SK-N-SH treated with all-trans-retinoic acid at 6 μM for 48 hours (cell line): ENCODE results near the gene SLC6A18.

ENCODE experiments used
- ARNTL ChIP-seq: fragments of 450-650 bp; formaldehyde crosslinking; IDR thresholded peaks from 2 replicates; pipeline ENCODE4 v1.5.0; 2020; ENCODE audit warnings: low read depth, mild to moderate bottlenecking, moderate library complexity, borderline replicate concordance
- CSRNP3 ChIP-seq: fragments of 250-450 bp; sonication (Bioruptor Pico); IDR thresholded peaks from 2 replicates; pipeline ENCODE4 v1.5.1; 2021; ENCODE audit warnings: mild to moderate bottlenecking, moderate library complexity
- ESRRG ChIP-seq: fragments of 250-450 bp; sonication (Bioruptor Pico); IDR thresholded peaks from 2 replicates; pipeline ENCODE4 v1.6.1; 2021; ENCODE audit warnings: mild to moderate bottlenecking
- GLIS3 ChIP-seq: fragments of 250-450 bp; sonication (Bioruptor Pico); IDR thresholded peaks from 2 replicates; pipeline ENCODE4 v1.5.0; 2020; ENCODE audit warnings: mild to moderate bottlenecking, moderate library complexity
- OSR1 ChIP-seq: fragments of 250-450 bp; sonication (Bioruptor Pico); IDR thresholded peaks from 2 replicates; pipeline ENCODE4 v1.8.0; 2022; ENCODE audit warnings: moderate library complexity, mild to moderate bottlenecking, inconsistent platforms
- PATZ1 ChIP-seq: fragments of 250-450 bp; sonication (Bioruptor Pico); IDR thresholded peaks from 2 replicates; pipeline ENCODE4 v1.8.0; 2020; ENCODE audit warnings: mild to moderate bottlenecking, moderate library complexity, borderline replicate concordance
- PPARA ChIP-seq: fragments of 250-450 bp; sonication (Bioruptor Pico); IDR thresholded peaks from 2 replicates; pipeline ENCODE4 v1.5.0; 2020; ENCODE audit warnings: mild to moderate bottlenecking, borderline replicate concordance
- RARB ChIP-seq: fragments of 250-450 bp; sonication (Bioruptor Pico); IDR thresholded peaks from 2 replicates; pipeline ENCODE4 v1.8.0; 2021; ENCODE audit warnings: mild to moderate bottlenecking, moderate library complexity
- SNAI2 ChIP-seq: fragments of 250-450 bp; sonication (Bioruptor Pico); IDR thresholded peaks from 2 replicates; pipeline ENCODE4 v1.5.0; 2020; ENCODE audit warnings: mild to moderate bottlenecking, moderate library complexity
- TOX ChIP-seq: fragments of 250-450 bp; sonication (Bioruptor Pico); IDR thresholded peaks from 2 replicates; pipeline ENCODE4 v1.8.0; 2021; ENCODE audit warnings: mild to moderate bottlenecking, moderate library complexity, borderline replicate concordance
- ZFP3 ChIP-seq: fragments of 250-450 bp; sonication (Bioruptor Pico); IDR thresholded peaks from 2 replicates; pipeline ENCODE4 v1.5.0; 2020; ENCODE audit warnings: mild to moderate bottlenecking, moderate library complexity
- ZFP30 ChIP-seq: fragments of 450-650 bp; formaldehyde crosslinking; IDR thresholded peaks from 2 replicates; pipeline ENCODE4 v1.5.0; 2022; ENCODE audit warnings: mild to moderate bottlenecking, moderate library complexity
- ZNF70 ChIP-seq: fragments of 450-650 bp; formaldehyde crosslinking; IDR thresholded peaks from 2 replicates; pipeline ENCODE4 v1.5.0; 2020; ENCODE audit warnings: mild to moderate bottlenecking, moderate library complexity

- TF ChIP-seq ZFP30, result no peak
- TF ChIP-seq OSR1 (CRISPR knock-in tag), result no peak
- TF ChIP-seq ZFP3 (CRISPR knock-in tag), result no peak
- no peak for TF ChIP-seq TOX (CRISPR knock-in tag)
- no peak for TF ChIP-seq GLIS3 (CRISPR knock-in tag)
- TF ChIP-seq ARNTL (CRISPR knock-in tag), result no peak
- no peak for TF ChIP-seq CSRNP3 (CRISPR knock-in tag)
- TF ChIP-seq ZNF70, result no peak
- no peak for TF ChIP-seq PATZ1 (CRISPR knock-in tag)
- no peak for TF ChIP-seq PPARA (CRISPR knock-in tag)
- no peak for TF ChIP-seq SNAI2 (CRISPR knock-in tag)
- no peak for TF ChIP-seq RARB (CRISPR knock-in tag)
- TF ChIP-seq ESRRG (CRISPR knock-in tag), result no peak
These were observed 23.7 kb upstream of the SLC6A18 start, which contains the start of gene SLC6A19 for GRCh38 chr5:1201327-1202025.
